Mucosa of gallbladder (tissue), 1 donor: ENCODE results near the gene ARHGEF18. TPM values are rescaled to one million over a fixed set of nuclear protein-coding genes. Genes with fewer than 3 reads are reported as not detected.

Source experiments
- DNase-seq: peaks from one replicate; pipeline ENCODE4 v3.0.0-alpha.2; 2020; ENCODE audit warnings: low spot score
- total RNA-seq: library from RNA; stranded (reverse); gene quantifications from one replicate; pipeline ENCODE4 v1.2.1, GENCODE V29; 2021
- donor health status: DM: no; HTN: no; CAD: no.

The ARHGEF18 gene
- total RNA-seq, 1 donor from 2014 or later = 91.3 TPM

GRCh38 chr19:7383284-7383683 is 34.5 kb downstream of the ARHGEF18 start:
- DNase-seq = no peak

- no peak for DNase-seq
These were observed 36.3 kb downstream of the ARHGEF18 start for GRCh38 chr19:7385062-7385461.

- DNase-seq = no peak
These were observed 37.6 kb downstream of the ARHGEF18 start for GRCh38 chr19:7386308-7386707.

- no peak for DNase-seq
These were observed 38.0 kb downstream of the ARHGEF18 start for GRCh38 chr19:7386769-7387168.

GRCh38 chr19:7391218-7391670 is 42.5 kb downstream of the ARHGEF18 start:
- DNase-seq = no peak

- no peak for DNase-seq
These were observed 44.7 kb downstream of the ARHGEF18 start for GRCh38 chr19:7393459-7393858.

- DNase-seq = no peak
These were observed 45.4 kb downstream of the ARHGEF18 start for GRCh38 chr19:7393939-7394730.

GRCh38 chr19:7394731-7395359 is 46.1 kb downstream of the ARHGEF18 start:
- peak; percentile 92 for DNase-seq

GRCh38 chr19:7395360-7396066 is 46.8 kb downstream of the ARHGEF18 start:
- no peak for DNase-seq

- DNase-seq = no peak
These were observed 49.0 kb downstream of the ARHGEF18 start for GRCh38 chr19:7397687-7398086.

Other genes with a start within 250 kb of the ARHGEF18 start
- 90.7 TPM for gene INSR, start 54.5 kb upstream of the ARHGEF18 start, total RNA-seq
- gene PEX11G, start 140.1 kb downstream of the ARHGEF18 start, total RNA-seq = 8.2 TPM
- gene ZNF358, start 167.2 kb downstream of the ARHGEF18 start, total RNA-seq = 87.6 TPM
- gene MCOLN1, start 173.7 kb downstream of the ARHGEF18 start, total RNA-seq = 30.0 TPM
- gene PNPLA6, start 186.8 kb downstream of the ARHGEF18 start, total RNA-seq = 157 TPM
- 61.3 TPM for gene CAMSAP3, start 246.9 kb downstream of the ARHGEF18 start, total RNA-seq